ENCODE data around the gene ABCC11.
A peak's percentile ranks its signal among the peaks of the same experiment; 100 is the strongest.

Gene ABCC11

DNA sequence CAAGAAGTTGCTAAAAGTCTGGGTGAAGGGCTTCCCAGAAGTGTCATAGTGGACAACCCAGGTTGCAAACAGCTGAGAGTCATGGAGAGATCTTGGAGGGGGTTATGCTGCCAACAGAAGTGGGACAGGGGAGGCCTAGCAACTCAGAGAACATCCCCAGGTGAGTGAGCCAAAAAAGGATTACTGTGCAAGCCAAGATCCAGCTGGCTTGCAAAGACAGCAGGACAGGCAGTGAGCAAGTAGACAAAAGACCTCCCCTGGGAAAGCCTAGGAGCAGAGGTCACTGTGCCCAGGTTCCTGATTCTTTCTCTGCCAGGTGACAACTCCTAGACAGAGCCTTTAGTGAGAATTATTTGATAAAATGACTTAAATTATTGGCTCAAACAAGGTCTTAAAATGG is 12.7 kb downstream of the ABCC11 start:
- no peak overlapping the region for H3K4me2 ChIP-seq
- no peaks in the 10 kb centered on the region for H3K4me1 ChIP-seq
- TF ChIP-seq Cebpa-rat (IDR thresholded peaks at IDR 0.05), result no peak
- no peak overlapping the region for H3K4me3 ChIP-seq
- no peaks in the 10 kb centered on the region for H3K9me3 ChIP-seq
- H4K20me1 ChIP-seq, result no peaks in the 10 kb centered on the region
- H3K27ac ChIP-seq, result no peak overlapping the region
- no peak overlapping the region for H3K9ac ChIP-seq
- H3K27me3 ChIP-seq, result no peaks in the 10 kb centered on the region
- no peaks in the 10 kb centered on the region for H3K36me3 ChIP-seq

DNA sequence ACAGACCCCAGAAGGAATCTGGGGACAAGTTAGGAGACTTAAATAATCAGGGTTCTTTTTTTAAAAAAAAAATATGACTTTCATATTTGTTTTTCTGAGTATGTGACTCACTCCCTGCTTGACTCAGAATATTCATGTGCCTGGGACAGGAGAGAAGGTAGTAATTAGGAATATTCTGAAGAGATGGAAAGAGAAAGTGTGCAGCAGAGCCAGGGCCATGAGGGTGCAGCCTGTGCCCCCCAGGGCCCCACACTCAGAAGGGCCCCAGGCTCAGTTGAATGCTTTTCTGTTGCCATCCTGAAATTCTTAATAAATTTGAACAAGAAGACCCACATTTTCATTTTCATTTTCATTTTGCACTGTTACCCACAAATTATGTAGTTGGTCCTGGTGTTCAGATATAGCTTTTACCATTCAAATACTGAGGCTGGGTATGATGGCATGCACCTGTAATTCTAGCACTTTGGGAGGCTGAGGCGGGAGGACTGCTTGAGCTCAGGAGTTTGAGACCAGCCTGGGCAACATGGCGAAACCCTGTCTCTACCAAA is 14.8 kb downstream of the ABCC11 start:
- Histone ChIP-seq H3K4me2 (no peak overlapping the region), H3K4me3 (no peak overlapping the region), H3K9ac (no peak overlapping the region), H3K36me3 (no peaks in the 10 kb centered on the region), H3K9me3 (no peaks in the 10 kb centered on the region), H3K27ac (no peak overlapping the region), H3K4me1 (no peaks in the 10 kb centered on the region), H4K20me1 (no peaks in the 10 kb centered on the region), H3K27me3 (no peaks in the 10 kb centered on the region)
- no peak for TF ChIP-seq Cebpa-rat (IDR thresholded peaks at IDR 0.05)

DNA sequence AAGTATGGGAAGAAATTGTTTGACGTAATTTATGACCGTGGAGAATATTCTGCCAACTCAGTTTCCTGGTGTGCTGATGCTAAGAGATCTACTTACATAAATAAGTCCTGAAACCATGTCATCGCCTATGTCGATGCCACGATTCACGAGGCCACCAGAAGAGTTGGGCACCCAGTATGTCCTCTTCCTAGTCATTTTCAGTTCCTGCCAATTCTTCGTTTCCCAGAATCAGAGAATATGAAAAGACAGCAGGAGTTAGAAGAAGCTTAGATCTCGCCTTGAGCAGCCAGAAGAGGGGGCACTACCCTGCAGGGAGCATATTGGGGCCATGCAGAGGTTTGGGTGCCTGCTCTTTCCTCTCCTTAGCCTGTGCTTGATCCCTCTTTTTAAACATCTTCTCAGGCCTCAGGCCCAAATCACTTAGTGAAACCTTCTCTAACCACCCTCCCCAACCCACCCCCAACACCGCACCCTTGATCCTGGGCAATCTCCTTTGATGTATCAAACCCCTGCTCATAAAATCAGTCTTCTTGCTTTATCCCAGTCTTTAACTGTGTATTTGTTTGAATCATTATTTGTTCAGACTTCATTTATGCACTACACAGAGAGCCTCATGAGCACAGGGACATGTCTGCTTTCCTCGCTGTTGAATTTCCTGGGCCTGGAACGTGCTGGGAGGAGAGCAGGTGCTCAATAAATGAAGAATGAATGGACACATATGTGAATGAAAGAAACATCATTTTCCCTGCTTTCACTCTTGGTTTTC is 15.4 kb downstream of the ABCC11 start:
- no peak overlapping the region for H3K4me2 ChIP-seq

DNA sequence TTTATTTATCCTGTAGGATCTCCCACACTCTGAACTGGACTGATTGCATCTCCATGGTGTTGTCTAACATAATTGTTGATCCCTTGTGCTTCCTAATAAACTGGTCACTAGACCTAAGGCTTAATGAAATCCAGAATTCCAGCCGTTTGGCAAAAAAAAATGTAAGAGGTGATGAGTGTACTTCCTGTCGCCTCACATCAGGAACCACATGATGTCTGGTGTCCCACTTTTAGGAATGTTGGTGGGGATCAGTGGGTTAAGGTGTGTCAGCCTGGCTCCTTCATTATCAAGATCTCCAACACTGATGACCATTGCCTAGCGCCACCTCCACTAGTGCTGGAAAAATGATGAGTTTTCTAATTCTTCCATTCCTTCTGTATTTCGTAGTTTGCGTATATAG is 21.9 kb downstream of the ABCC11 start:
- Histone ChIP-seq H3K4me3 (no peak overlapping the region), H3K9me3 (no peaks in the 10 kb centered on the region), H3K27me3 (no peaks in the 10 kb centered on the region), H3K27ac (no peak overlapping the region), H3K4me1 (no peaks in the 10 kb centered on the region), H4K20me1 (no peaks in the 10 kb centered on the region), H3K36me3 (no peaks in the 10 kb centered on the region), H3K4me2 (no peak overlapping the region), H3K9ac (no peak overlapping the region)
- TF ChIP-seq Cebpa-rat (IDR thresholded peaks at IDR 0.05), result no peak

More for the DNA sequence above, 15.4 kb downstream of the ABCC11 start:
- Histone ChIP-seq H3K4me3 (no peak overlapping the region), H3K27me3 (no peaks in the 10 kb centered on the region), H4K20me1 (no peaks in the 10 kb centered on the region), H3K4me1 (no peaks in the 10 kb centered on the region), H3K9me3 (no peaks in the 10 kb centered on the region), H3K36me3 (no peaks in the 10 kb centered on the region), H3K27ac (no peak overlapping the region), H3K9ac (no peak overlapping the region)
- no peak for TF ChIP-seq Cebpa-rat (IDR thresholded peaks at IDR 0.05)

DNA sequence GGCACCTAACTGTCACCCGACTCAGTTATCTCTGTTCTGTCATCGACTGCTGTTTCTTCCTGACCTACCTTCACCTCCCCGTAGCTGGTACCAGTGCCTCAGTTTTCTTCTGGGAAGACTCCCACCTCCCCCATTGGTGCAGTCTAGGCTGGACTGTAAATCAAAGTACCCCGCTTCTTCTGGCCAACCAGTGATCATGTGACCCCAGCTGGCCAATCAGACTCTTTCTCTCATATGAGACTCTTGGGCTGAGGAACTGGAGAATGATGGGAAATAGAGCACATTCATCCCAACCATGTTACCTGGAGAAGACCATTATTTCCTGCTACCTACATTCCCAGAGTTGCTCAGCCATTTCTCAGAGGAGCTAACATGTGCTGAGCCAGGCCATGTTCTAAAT is 23.8 kb downstream of the ABCC11 start:
- H3K9ac ChIP-seq, result no peak overlapping the region
- no peaks in the 10 kb centered on the region for H4K20me1 ChIP-seq
- no peak overlapping the region for H3K27ac ChIP-seq
- H3K4me3 ChIP-seq, result no peak overlapping the region
- H3K4me2 ChIP-seq, result no peak overlapping the region
- H3K4me1 ChIP-seq, result no peaks in the 10 kb centered on the region
- H3K36me3 ChIP-seq, result no peaks in the 10 kb centered on the region
- no peaks in the 10 kb centered on the region for H3K27me3 ChIP-seq
- no peaks in the 10 kb centered on the region for H3K9me3 ChIP-seq
- no peak for TF ChIP-seq Cebpa-rat (IDR thresholded peaks at IDR 0.05)

DNA sequence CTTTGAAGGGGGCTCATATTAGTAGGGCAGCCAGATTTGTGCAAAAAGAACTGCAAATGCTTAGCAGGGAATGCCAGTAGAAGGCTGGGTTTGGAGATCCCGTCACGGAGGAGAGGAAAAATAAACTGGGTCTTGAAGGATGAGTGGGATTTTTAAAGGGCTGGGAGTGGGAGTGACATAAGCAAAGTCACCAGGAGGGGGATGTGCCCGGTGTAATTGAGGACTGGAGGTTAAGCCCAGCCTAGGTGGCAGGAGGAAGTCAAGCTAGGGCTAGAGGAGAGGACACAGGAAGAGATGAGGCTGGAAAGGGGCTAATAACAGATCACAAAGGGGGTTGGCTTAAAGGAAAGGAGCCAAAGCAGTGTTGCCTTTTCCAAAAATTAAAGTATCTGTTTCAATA is 26.4 kb downstream of the ABCC11 start:
- no peaks in the 10 kb centered on the region for H3K4me1 ChIP-seq
- H3K4me3 ChIP-seq, result no peak overlapping the region
- H3K36me3 ChIP-seq, result no peaks in the 10 kb centered on the region
- no peak overlapping the region for H3K27ac ChIP-seq
- H3K4me2 ChIP-seq, result no peak overlapping the region
- H4K20me1 ChIP-seq, result no peaks in the 10 kb centered on the region
- H3K27me3 ChIP-seq, result no peaks in the 10 kb centered on the region
- TF ChIP-seq Cebpa-rat (IDR thresholded peaks at IDR 0.05), result no peak
- no peak overlapping the region for H3K9ac ChIP-seq
- H3K9me3 ChIP-seq, result no peaks in the 10 kb centered on the region

DNA sequence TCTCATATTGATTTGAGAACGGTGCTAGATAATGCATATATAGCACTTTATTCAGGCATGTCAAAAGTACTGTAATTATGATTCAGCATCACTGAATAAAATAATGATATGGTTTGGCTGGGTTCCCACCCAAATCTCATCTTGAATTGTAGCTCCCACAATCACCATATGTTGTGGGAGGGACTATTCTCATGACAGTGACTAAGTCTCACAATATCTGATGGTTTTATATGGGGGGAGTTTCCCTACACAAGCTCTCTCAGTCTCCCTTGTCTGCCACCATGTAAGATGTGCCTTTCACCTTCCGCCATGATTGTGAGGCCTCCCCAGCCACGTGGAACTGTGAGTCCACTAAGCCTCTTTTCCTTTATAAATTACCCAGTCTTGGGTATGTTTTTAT is 28.9 kb downstream of the ABCC11 start:
- TF ChIP-seq Cebpa-rat (IDR thresholded peaks at IDR 0.05), result no peak
- Histone ChIP-seq H3K4me3 (no peak overlapping the region), H3K4me1 (no peaks in the 10 kb centered on the region), H4K20me1 (no peaks in the 10 kb centered on the region), H3K36me3 (no peaks in the 10 kb centered on the region), H3K4me2 (no peak overlapping the region), H3K9me3 (no peaks in the 10 kb centered on the region), H3K27me3 (no peaks in the 10 kb centered on the region), H3K27ac (no peak overlapping the region), H3K9ac (no peak overlapping the region)

DNA sequence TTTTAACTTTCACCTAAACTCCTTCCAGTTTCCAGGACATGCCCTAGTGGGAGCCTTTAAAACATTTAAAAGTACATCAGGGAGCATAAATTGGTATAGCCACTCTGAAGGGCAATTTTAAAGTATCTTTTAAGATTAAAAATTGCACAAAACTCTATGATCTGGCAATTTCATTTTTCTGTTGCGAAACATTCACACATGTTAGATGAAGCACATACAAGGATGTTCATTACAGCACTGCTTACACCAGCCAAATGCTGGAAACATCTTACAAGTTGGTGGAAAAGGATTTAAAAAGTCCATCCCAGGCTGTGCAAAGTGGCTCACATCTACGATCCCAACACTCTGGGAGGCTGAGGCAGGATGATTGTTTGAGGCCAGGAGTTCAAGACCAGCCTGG is 29.6 kb downstream of the ABCC11 start:
- H3K27ac ChIP-seq, result no peak overlapping the region
- no peaks in the 10 kb centered on the region for H4K20me1 ChIP-seq
- H3K36me3 ChIP-seq, result no peaks in the 10 kb centered on the region
- H3K27me3 ChIP-seq, result no peaks in the 10 kb centered on the region
- TF ChIP-seq Cebpa-rat (IDR thresholded peaks at IDR 0.05), result 0 out of 2 replicates have a peak, but pooled peaks have one; percentile 11
- H3K4me1 ChIP-seq, result no peaks in the 10 kb centered on the region
- no peak overlapping the region for H3K9ac ChIP-seq
- no peak overlapping the region for H3K4me2 ChIP-seq
- H3K9me3 ChIP-seq, result no peaks in the 10 kb centered on the region
- no peak overlapping the region for H3K4me3 ChIP-seq

DNA sequence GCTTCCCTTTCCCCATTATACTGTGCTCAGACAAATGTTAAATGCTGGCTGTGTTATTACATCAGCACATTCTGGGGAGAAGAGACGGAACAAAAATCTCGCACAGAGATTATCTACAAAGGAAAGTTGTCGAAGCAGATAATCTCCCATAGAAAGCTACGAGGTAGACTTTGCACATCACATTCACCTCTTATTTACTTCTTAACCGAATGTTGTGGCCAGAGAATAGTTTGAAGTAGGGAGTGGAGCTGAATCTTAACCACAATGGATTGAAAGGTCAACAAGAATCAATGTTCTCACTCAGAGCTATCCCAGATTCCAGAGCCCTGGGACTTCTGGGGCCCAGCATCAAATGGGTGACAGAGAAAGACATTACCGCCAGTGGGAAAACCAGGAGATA is 31.6 kb downstream of the ABCC11 start:
- no peak overlapping the region for H3K9ac ChIP-seq
- H3K4me3 ChIP-seq, result no peak overlapping the region
- H3K36me3 ChIP-seq, result no peaks in the 10 kb centered on the region
- H3K27ac ChIP-seq, result no peak overlapping the region
- no peak for TF ChIP-seq Cebpa-rat (IDR thresholded peaks at IDR 0.05)
- H3K27me3 ChIP-seq, result no peaks in the 10 kb centered on the region
- H4K20me1 ChIP-seq, result no peaks in the 10 kb centered on the region
- H3K4me2 ChIP-seq, result no peak overlapping the region
- H3K9me3 ChIP-seq, result no peaks in the 10 kb centered on the region
- no peaks in the 10 kb centered on the region for H3K4me1 ChIP-seq

DNA sequence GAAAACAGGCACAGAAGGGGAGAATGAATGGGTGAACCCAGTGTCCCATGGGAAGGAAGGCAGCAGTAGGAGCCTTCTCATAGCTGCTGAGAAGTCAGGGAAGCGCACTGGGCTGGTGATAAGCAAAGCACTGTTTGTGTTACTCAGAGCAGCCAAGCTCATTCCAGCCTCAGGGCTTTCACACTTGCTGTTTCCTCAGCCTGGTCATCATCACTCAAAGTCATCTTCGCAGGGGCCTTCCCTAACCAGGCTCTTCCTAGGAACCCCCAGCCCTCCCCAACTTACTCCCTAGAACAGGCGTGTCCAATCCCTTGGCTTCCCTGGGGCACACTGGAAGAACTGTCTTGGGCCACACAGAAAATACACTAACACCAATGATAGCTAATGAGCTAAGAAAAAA is 35.3 kb downstream of the ABCC11 start:
- no peak overlapping the region for H3K9ac ChIP-seq
- H3K4me3 ChIP-seq, result no peak overlapping the region
- no peaks in the 10 kb centered on the region for H3K36me3 ChIP-seq
- TF ChIP-seq Cebpa-rat (IDR thresholded peaks at IDR 0.05), result no peak
- no peaks in the 10 kb centered on the region for H3K4me1 ChIP-seq
- no peak overlapping the region for H3K4me2 ChIP-seq
- no peaks in the 10 kb centered on the region for H3K9me3 ChIP-seq
- no peaks in the 10 kb centered on the region for H3K27me3 ChIP-seq
- no peak overlapping the region for H3K27ac ChIP-seq
- no peaks in the 10 kb centered on the region for H4K20me1 ChIP-seq

All from BLaER1 (cell line).